ENCODE measurements around the gene SGF29.
"Not testable (repeated sequence)": the region's sequence is repeated elsewhere in the genome, so short reads cannot be mapped to it uniquely, and the experiment has no call there.

The SGF29 gene

DNA sequence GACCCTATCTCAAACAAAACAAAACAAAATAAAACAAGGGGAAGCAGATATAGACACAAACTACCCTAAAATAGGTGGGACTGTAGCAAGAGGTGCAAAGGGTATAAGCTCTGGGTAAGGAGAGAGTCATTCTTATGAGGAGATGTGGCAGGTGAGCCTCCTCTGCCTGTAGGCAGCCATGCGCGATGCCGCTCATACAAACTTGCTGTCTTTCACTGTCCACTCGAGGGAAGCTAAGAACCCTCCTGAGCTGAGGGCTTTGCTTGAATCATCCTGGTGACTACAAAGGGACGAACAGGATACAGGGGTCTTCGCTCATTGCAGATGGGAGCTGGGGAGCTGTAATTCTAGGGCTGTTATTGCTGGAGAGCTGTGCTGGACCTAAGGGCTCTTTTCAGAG lies 32.3 kb upstream of the SGF29 start:
- TF ChIP-seq Cebpa-rat (IDR thresholded peaks at IDR 0.05), result no peak
- Histone ChIP-seq H3K4me3 (no peak overlapping the region), H3K27me3 (no peaks in the 10 kb centered on the region), H3K9me3 (no peaks in the 10 kb centered on the region), H4K20me1 (no peaks in the 10 kb centered on the region), H3K36me3 (no peaks in the 10 kb centered on the region), H3K9ac (no peak overlapping the region), H3K4me2 (no peak overlapping the region), H3K27ac (no peak overlapping the region), H3K4me1 (no peaks in the 10 kb centered on the region)

- Histone ChIP-seq H3K4me2 (peak overlapping the region; percentile 10; the same call in 1 of the 2 replicates), H3K36me3 (no peaks in the 10 kb centered on the region), H3K9me3 (no peaks in the 10 kb centered on the region), H4K20me1 (no peaks in the 10 kb centered on the region), H3K27ac (no peak overlapping the region), H3K27me3 (no peaks in the 10 kb centered on the region), H3K4me3 (no peak overlapping the region), H3K9ac (no peak overlapping the region), H3K4me1 (no peaks in the 10 kb centered on the region)
- TF ChIP-seq Cebpa-rat (IDR thresholded peaks at IDR 0.05), result no peak
Observed at GRCh38 chr16:28522792-28523191, 30.9 kb upstream of the SGF29 start.

DNA sequence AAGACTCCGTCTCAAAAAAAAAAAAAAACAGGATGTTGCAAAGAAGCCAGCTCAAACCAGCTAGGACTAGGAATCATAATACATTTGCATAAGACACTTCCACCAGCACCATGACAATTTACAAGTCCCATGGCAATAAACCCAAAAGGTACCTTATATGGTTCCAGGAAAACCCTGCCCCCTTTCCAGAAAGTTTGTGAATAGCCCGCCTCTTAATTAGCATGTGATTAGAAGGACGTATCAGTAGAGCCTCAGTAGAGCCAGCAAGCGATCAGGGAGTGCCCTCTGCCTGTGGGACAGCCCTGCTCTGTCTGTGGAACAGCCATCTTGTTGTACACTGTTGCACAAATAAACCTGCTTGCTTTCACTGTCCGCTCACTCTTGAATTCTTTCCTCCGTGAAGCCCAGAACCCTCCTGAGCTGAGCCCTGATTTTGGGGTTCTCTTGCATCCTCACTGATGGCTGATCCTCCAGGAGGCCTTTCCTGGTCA lies 29.0 kb upstream of the SGF29 start:
- no peaks in the 10 kb centered on the region for H3K27me3 ChIP-seq
- H3K4me3 ChIP-seq, result no peak overlapping the region
- no peaks in the 10 kb centered on the region for H4K20me1 ChIP-seq
- no peaks in the 10 kb centered on the region for H3K9me3 ChIP-seq
- H3K4me2 ChIP-seq, result no peak overlapping the region
- no peak overlapping the region for H3K9ac ChIP-seq
- no peaks in the 10 kb centered on the region for H3K36me3 ChIP-seq
- 0 out of 2 replicates have a peak, but pooled peaks cover 6% of the 10 kb centered on the region for H3K4me1 ChIP-seq
- no peak for TF ChIP-seq Cebpa-rat (IDR thresholded peaks at IDR 0.05)
- no peak overlapping the region for H3K27ac ChIP-seq

DNA sequence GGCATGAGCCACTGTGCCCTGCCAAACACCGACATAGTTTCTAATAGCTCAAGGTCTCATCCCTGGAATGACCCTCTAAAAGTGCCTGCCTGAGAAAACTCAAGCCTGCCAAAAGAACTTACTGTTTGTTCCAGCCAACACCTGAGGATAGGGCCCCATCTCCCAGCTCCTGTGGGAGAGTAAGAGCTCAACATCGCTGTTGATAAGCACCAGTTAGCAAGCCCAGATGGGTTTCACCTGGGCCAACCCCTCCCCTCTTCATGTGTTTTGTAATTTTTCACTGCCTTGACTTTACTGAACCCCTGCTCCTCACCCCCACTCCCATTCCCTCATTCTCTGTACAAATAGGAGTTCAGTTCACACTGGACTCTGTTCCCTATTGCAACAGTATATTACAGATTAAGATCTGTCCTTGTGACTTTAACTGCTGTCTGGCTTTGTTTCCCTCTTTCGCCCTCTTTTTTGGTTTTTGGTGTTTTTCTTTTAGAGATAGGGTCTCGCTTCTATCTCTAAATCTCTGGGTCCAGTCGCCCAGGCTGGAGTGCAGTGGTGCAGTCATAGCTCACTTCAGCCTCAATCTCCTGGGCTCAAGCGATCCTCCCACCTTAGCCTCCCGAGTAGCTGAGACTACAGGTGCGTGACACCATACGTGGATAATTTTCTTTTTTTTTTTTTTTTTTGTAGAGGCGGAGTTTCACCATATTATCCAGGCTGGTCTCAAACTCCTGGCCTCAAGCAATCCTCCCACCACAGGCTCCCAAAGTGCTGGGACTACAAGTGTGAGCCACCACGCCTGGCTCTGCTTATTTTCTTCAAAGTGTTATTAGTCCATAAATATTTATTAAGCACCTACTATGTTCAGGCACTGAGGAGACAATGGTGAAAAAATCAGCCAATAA lies 27.3 kb upstream of the SGF29 start:
- Histone ChIP-seq H4K20me1 (no peaks in the 10 kb centered on the region), H3K27me3 (no peaks in the 10 kb centered on the region), H3K9ac (no peak overlapping the region), H3K4me3 (no peak overlapping the region), H3K27ac (no peak overlapping the region), H3K9me3 (no peaks in the 10 kb centered on the region), H3K36me3 (no peaks in the 10 kb centered on the region), H3K4me2 (no peak overlapping the region), H3K4me1 (0 out of 2 replicates have a peak, but pooled peaks cover 6% of the 10 kb centered on the region)
- no peak for TF ChIP-seq Cebpa-rat (IDR thresholded peaks at IDR 0.05)

- not testable (repeated sequence) for H3K4me2 ChIP-seq, H3K27me3 ChIP-seq, H3K36me3 ChIP-seq, H3K9me3 ChIP-seq, H3K27ac ChIP-seq, H3K9ac ChIP-seq, H3K4me1 ChIP-seq, H4K20me1 ChIP-seq, H3K4me3 ChIP-seq
Observed at GRCh38 chr16:28527100-28527785, 26.5 kb upstream of the SGF29 start.

GRCh38 chr16:28527985-28528384 lies 25.7 kb upstream of the SGF29 start:
- Histone ChIP-seq H3K4me2 (no peak overlapping the region; the same call in 1 of the 2 replicates), H3K9ac (no peak overlapping the region), H3K27me3 (no peaks in the 10 kb centered on the region), H4K20me1 (no peaks in the 10 kb centered on the region), H3K4me3 (no peak overlapping the region), H3K27ac (no peak overlapping the region), H3K4me1 (0 out of 2 replicates have a peak, but pooled peaks cover 6% of the 10 kb centered on the region), H3K9me3 (no peaks in the 10 kb centered on the region), H3K36me3 (no peaks in the 10 kb centered on the region)
- no peak for TF ChIP-seq Cebpa-rat (IDR thresholded peaks at IDR 0.05)

DNA sequence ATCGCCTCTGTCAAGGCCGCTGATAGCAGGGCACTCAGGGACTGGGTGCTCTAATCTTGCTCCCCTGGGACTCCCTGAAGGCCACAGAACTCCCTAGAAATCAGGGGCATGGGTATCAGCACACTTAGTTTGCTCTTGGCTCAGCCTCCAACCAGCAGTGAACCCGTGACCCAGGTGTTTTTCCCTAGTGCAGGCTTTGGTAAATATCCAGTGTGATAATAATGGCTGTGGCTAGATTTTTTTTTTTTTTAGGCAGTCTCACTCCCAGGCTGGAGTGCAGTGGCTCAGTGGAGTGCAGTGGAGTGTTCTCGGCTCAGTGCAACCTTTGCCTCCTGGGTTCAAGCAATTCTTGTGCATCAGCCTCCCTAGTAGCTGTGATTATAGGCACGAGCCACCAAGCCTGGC lies 25.3 kb upstream of the SGF29 start:
- Histone ChIP-seq H3K9me3 (no peaks in the 10 kb centered on the region), H3K4me3 (no peak overlapping the region), H3K27me3 (no peaks in the 10 kb centered on the region), H3K4me2 (no peak overlapping the region; the same call in 1 of the 2 replicates), H3K36me3 (no peaks in the 10 kb centered on the region), H4K20me1 (no peaks in the 10 kb centered on the region), H3K9ac (no peak overlapping the region), H3K27ac (no peak overlapping the region), H3K4me1 (0 out of 2 replicates have a peak, but pooled peaks cover 6% of the 10 kb centered on the region)
- TF ChIP-seq Cebpa-rat (IDR thresholded peaks at IDR 0.05), result no peak

GRCh38 chr16:28529124-28529523 lies 24.6 kb upstream of the SGF29 start:
- no peak overlapping the region for H3K4me2 ChIP-seq
- no peaks in the 10 kb centered on the region for H3K36me3 ChIP-seq
- H4K20me1 ChIP-seq, result no peaks in the 10 kb centered on the region
- no peak overlapping the region for H3K4me3 ChIP-seq
- no peak overlapping the region for H3K9ac ChIP-seq
- H3K27ac ChIP-seq, result no peak overlapping the region
- no peak for TF ChIP-seq Cebpa-rat (IDR thresholded peaks at IDR 0.05)
- H3K27me3 ChIP-seq, result no peaks in the 10 kb centered on the region
- no peaks in the 10 kb centered on the region for H3K9me3 ChIP-seq
- 0 out of 2 replicates have a peak, but pooled peaks cover 6% of the 10 kb centered on the region for H3K4me1 ChIP-seq

DNA sequence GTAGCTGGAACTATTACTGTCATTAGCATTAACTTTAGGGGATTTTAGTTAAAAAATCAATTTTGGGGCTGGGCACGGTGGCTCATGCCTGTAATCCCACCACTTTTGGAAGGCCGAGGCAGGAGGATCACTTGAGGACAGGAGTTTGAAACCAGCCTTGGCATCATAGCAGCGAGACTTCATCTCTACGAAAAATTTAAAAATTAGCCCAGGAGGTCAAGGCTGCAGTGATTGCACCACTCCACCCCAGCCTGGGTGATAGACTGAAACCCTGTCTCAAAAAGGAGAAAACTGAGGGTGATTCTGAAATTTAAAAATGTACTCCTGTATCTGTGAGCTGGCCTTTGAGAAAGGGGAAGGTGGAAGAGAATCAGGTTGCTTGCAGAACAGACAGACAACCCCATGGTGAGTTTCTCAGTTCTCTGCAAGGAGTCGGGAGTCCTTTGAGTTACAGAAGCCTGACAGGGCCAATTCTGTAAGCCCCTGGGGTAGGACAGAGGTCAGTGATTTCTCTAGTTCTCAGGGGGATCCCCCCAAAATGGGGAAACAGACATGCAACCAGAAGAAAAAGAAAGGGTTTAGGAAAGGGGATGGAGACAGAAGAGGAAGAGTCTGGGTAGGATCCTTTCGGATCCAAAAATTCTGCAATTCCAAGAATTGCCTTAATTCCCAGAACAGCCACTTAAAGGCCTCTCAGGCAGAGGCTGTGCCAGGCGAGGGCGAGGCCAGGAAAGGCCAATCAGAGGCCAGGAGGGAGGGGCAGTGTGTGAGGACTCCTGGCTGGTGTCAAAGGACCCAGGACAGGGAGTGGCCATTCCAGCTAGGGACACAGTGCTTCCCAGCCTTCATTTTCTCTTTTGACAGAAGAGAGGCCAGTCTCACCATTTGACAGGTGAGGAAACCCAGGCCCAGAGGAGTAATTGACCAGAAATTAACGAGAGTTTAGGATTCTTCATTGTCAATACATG lies 21.7 kb upstream of the SGF29 start:
- Histone ChIP-seq H3K27ac (no peak overlapping the region), H3K9ac (no peak overlapping the region; the same call in 1 of the 2 replicates)
- no peak for TF ChIP-seq Cebpa-rat (IDR thresholded peaks at IDR 0.05)

More for the DNA sequence above, 21.7 kb upstream of the SGF29 start:
- Histone ChIP-seq H3K4me1 (0 out of 2 replicates have a peak, but pooled peaks cover 6% of the 10 kb centered on the region), H4K20me1 (no peaks in the 10 kb centered on the region), H3K4me3 (no peak overlapping the region), H3K9me3 (no peaks in the 10 kb centered on the region), H3K36me3 (no peaks in the 10 kb centered on the region), H3K27me3 (no peaks in the 10 kb centered on the region), H3K4me2 (no peak overlapping the region)

All from BLaER1 (cell line).